HCT116 (cell line): ENCODE results near the gene ST3GAL2. TPM values are rescaled to one million over a fixed set of nuclear protein-coding genes. Genes with fewer than 3 reads are reported as not detected.

Experiments
- ATAC-seq: fragments of 200-7000 bp; cut with Tn5 transposase; 2 replicates; pipeline ENCODE4 v1.9.1; 2020; ENCODE audit warnings: mild to moderate bottlenecking, moderate library complexity
- BruUV-seq: library from RNA; stranded (reverse); fragments of 400-500 nt; replicated peaks from 2 replicates; lab custom pipeline; 2021; lab: Mats Ljungman, UMichigan
- CTCF ChIA-PET: fragments of 300-600 bp; sonication (Branson Sonifier 250); formaldehyde crosslinking; loops from one replicate; lab custom pipeline; 2021; ENCODE audit warnings: antibody characterized with exemption; lab: Charles Lee
- POLR2A ChIA-PET: fragments of 300-600, 350-600 bp; sonication (Branson Sonifier 250); formaldehyde crosslinking; loops from one replicate; lab custom pipeline; 2021; ENCODE audit warnings: antibody characterized with exemption; lab: Charles Lee
- RAD21 ChIA-PET, 2 experiments: fragments of 300-600 bp; sonication (Branson Sonifier 250); formaldehyde crosslinking; loops; one replicate each; lab custom pipeline; 2023; ENCODE audit warnings: low total read pairs in 2 of 2; ENCODE audit not compliant: uncharacterized antibody in 2 of 2, unreplicated experiment in 2 of 2, low non-redundant PET in 1 of 2; lab: Charles Lee
- DNase-seq: peaks from one replicate; pipeline ENCODE4 v3.0.0-alpha.2; 2010; ENCODE audit warnings: low read depth, low spot score
- H2AFZ ChIP-seq: fragments of 200-600 bp; shearing (Covaris generic), sonication (generic); 2 replicates; pipeline ENCODE4 v1.6.1; 2017; ENCODE audit warnings: low read depth, mixed run types, mixed read lengths, antibody characterized with exemption, low read length; ENCODE audit not compliant: poor library complexity, severe bottlenecking
- H3K27ac ChIP-seq: 2 replicates; pipeline ENCODE4 v1.5.1; 2012; ENCODE audit warnings: low read depth, low read length
- H3K27me3 ChIP-seq: fragments of 200-600 bp; sonication (generic); 2 replicates; pipeline ENCODE4 v1.6.1; 2016; ENCODE audit warnings: mixed run types, low read length, mixed read lengths; ENCODE audit not compliant: insufficient read depth
- H3K36me3 ChIP-seq, 2 experiments: fragments of 200-500 bp in 1 of 2; fragments of 200-600 bp in 1 of 2; sonication (Bioruptor generic) in 1 of 2; sonication (generic) in 1 of 2; 2 replicates each; pipeline versions ENCODE4 v1.5.1 to v1.6.1; 2014 to 2016; ENCODE audit warnings: low read length in 2 of 2, inconsistent platforms in 1 of 2, mixed read lengths in 1 of 2, mixed run types in 1 of 2; ENCODE audit not compliant: insufficient read depth in 2 of 2, control insufficient read depth in 1 of 2
- H3K4me1 ChIP-seq, 2 experiments: fragments of 200-600 bp in 1 of 2; sonication (generic) in 1 of 2; 2 replicates each; pipeline versions ENCODE4 v1.5.1 to v1.6.1; 2012 to 2017; ENCODE audit warnings: low read length in 2 of 2, inconsistent platforms in 1 of 2, mild to moderate bottlenecking in 1 of 2, mixed read lengths in 1 of 2, mixed run types in 1 of 2, moderate library complexity in 1 of 2; ENCODE audit not compliant: insufficient read depth in 2 of 2, control insufficient read depth in 1 of 2
- H3K4me2 ChIP-seq: fragments of 200-600 bp; sonication (generic); 2 replicates; pipeline ENCODE4 v1.6.1; 2017; ENCODE audit warnings: mixed run types, low read length, mixed read lengths
- H3K4me3 ChIP-seq, 2 experiments: fragments of 200-600 bp in 1 of 2; sonication (generic) in 1 of 2; replicated peaks in 1 of 2; 2 replicates each; pipeline ENCODE4 v1.5.1; 2011 to 2016; ENCODE audit warnings: low read length in 2 of 2, control low read depth in 1 of 2, low read depth in 1 of 2, mild to moderate bottlenecking in 1 of 2, mixed read lengths in 1 of 2, mixed run types in 1 of 2
- H3K79me2 ChIP-seq: fragments of 200-600 bp; sonication (generic); 2 replicates; pipeline ENCODE4 v1.6.1; 2017; ENCODE audit warnings: mild to moderate bottlenecking, mixed run types, low read length, moderate library complexity, mixed read lengths; ENCODE audit not compliant: insufficient read depth
- H3K9ac ChIP-seq: fragments of 200-600 bp; sonication (generic); 2 replicates; pipeline ENCODE4 v1.6.1; 2016; ENCODE audit warnings: low read length, mixed read lengths
- H3K9me2 ChIP-seq: fragments of 200-600 bp; sonication (generic), shearing (Covaris generic); 2 replicates; pipeline ENCODE4 v1.6.1; 2017; ENCODE audit warnings: mixed run types, mild to moderate bottlenecking, moderate library complexity; ENCODE audit not compliant: insufficient read depth
- H3K9me3 ChIP-seq, 2 experiments: fragments of 200-500 bp in 1 of 2; fragments of 200-600 bp in 1 of 2; sonication (Bioruptor generic) in 1 of 2; sonication (generic) in 1 of 2; 2 replicates each; pipeline ENCODE4 v1.6.1; 2014 to 2017; ENCODE audit warnings: low read length in 2 of 2, mixed read lengths in 2 of 2, inconsistent platforms in 1 of 2, low read depth in 1 of 2, mild to moderate bottlenecking in 1 of 2, mixed run types in 1 of 2, moderate library complexity in 1 of 2; ENCODE audit not compliant: control insufficient read depth in 1 of 2, insufficient read depth in 1 of 2
- H4K20me1 ChIP-seq: fragments of 200-600 bp; sonication (generic), shearing (Covaris generic); 2 replicates; pipeline ENCODE4 v1.6.1; 2017; ENCODE audit warnings: mixed run types, mild to moderate bottlenecking, moderate library complexity; ENCODE audit not compliant: insufficient read depth
- ATF3 ChIP-seq: IDR thresholded peaks from 2 replicates; pipeline ENCODE4 v1.6.1; 2012
- CBX3 ChIP-seq: IDR thresholded peaks from 2 replicates; pipeline ENCODE4 v1.6.1; 2012; ENCODE audit warnings: low read depth
- CTCF ChIP-seq, 3 experiments: fragments of 200-600 bp in 1 of 3; sonication (generic) in 1 of 3; IDR thresholded peaks in 2 of 3; conservative IDR thresholded peaks in 1 of 3; 2 replicates each; pipeline ENCODE4 v1.5.1; 2012 to 2017; ENCODE audit warnings: low read depth in 2 of 3, low read length in 2 of 3, antibody characterized with exemption in 1 of 3, borderline replicate concordance in 1 of 3, control low read depth in 1 of 3, mild to moderate bottlenecking in 1 of 3, mixed read lengths in 1 of 3, mixed run types in 1 of 3, moderate library complexity in 1 of 3; ENCODE audit not compliant: insufficient read depth in 1 of 3
- EGR1 ChIP-seq: IDR thresholded peaks from 2 replicates; pipeline ENCODE4 v1.6.1; 2012; ENCODE audit warnings: low read depth
- ELF1 ChIP-seq: IDR thresholded peaks from 2 replicates; pipeline ENCODE4 v1.6.1; 2012; ENCODE audit warnings: low read depth, borderline replicate concordance
- EZH2 ChIP-seq: fragments of 200-600 bp; sonication (generic); IDR thresholded peaks from 2 replicates; pipeline ENCODE4 v1.6.1; 2017; ENCODE audit warnings: antibody characterized with exemption, mixed run types
- EZH2phosphoT487 ChIP-seq: fragments of 200-600 bp; IDR thresholded peaks from 2 replicates; pipeline ENCODE4 v1.6.1; 2018; ENCODE audit warnings: antibody characterized with exemption, borderline replicate concordance
- FOSL1 ChIP-seq: IDR thresholded peaks from 2 replicates; pipeline ENCODE4 v1.6.1; 2012; ENCODE audit warnings: low read depth
- JUND ChIP-seq: IDR thresholded peaks from 2 replicates; pipeline ENCODE4 v1.6.1; 2012
- MAX ChIP-seq: IDR thresholded peaks from 2 replicates; pipeline ENCODE4 v1.6.1; 2012
- POLR2AphosphoS5 ChIP-seq: IDR thresholded peaks from 2 replicates; pipeline ENCODE4 v1.6.1; 2011; ENCODE audit warnings: mild to moderate bottlenecking, low read depth, low read length, moderate library complexity
- RAD21 ChIP-seq: IDR thresholded peaks from 2 replicates; pipeline ENCODE4 v1.6.1; 2012; ENCODE audit warnings: low read depth, mild to moderate bottlenecking
- SIN3A ChIP-seq: IDR thresholded peaks from 2 replicates; pipeline ENCODE4 v1.6.1; 2012; ENCODE audit warnings: low read depth
- TCF7L2 ChIP-seq: IDR thresholded peaks from 2 replicates; pipeline ENCODE4 v1.7.0; 2011; ENCODE audit warnings: borderline replicate concordance, inconsistent platforms; ENCODE audit not compliant: insufficient read depth, insufficient read length; ENCODE audit errors: extremely low read depth
- YY1 ChIP-seq: IDR thresholded peaks from 2 replicates; pipeline ENCODE4 v1.6.1; 2011; ENCODE audit warnings: low read length, low read depth, moderate library complexity, mild to moderate bottlenecking; ENCODE audit not compliant: insufficient replicate concordance; ENCODE audit errors: extremely low read depth
- ZNF274 ChIP-seq: fragments of 200-500 bp; sonication (Bioruptor generic); IDR thresholded peaks from 2 replicates; pipeline ENCODE4 v1.6.1; 2014; ENCODE audit warnings: mild to moderate bottlenecking, low read depth, low read length, inconsistent platforms
- intact Hi-C: fragments of 100-400 bp; cut with micrococcal nuclease; formaldehyde crosslinking; loops from 2 replicates; pipeline ENCODE4 v1.10.0; 2022
- total RNA-seq: library from RNA; stranded (reverse); gene quantifications from one replicate; pipeline ENCODE4 v1.2.1, GENCODE V29; 2021; ENCODE audit not compliant: unreplicated experiment

ST3GAL2 gene
- total RNA-seq, 1 experiment from 2014 or later, result 9.5 TPM

GRCh38 chr16:70441406-70441990 is 2.6 kb upstream of the ST3GAL2 start:
- no peak overlapping the region for H3K27ac ChIP-seq
- ChIA-PET RAD21 (no interaction called here), POLR2A (no interaction called here), CTCF (no interaction called here)
- H3K4me3 ChIP-seq, result no peak overlapping the region
- H3K4me1 ChIP-seq, result peaks cover 21 to 30% of the 10 kb centered on the region in 2 experiments
- H4K20me1 ChIP-seq, result no peaks in the 10 kb centered on the region
- H2AFZ ChIP-seq, result no peak overlapping the region
- DNase-seq (no peak), ATAC-seq (no peak)
- H3K9me2 ChIP-seq, result no peaks in the 10 kb centered on the region
- H3K9ac ChIP-seq, result no peak overlapping the region
- H3K36me3 ChIP-seq, result no peaks in the 10 kb centered on the region
- no peaks in the 10 kb centered on the region for H3K27me3 ChIP-seq
- intact Hi-C loops, result no loop called here
- TF ChIP-seq RAD21, result no peak
- no peak for TF ChIP-seq SIN3A
- no peak for TF ChIP-seq YY1
- no peak for TF ChIP-seq ATF3
- no peak for TF ChIP-seq CTCF (IDR thresholded peaks at IDR 0.05 in 2 of 3, conservative IDR thresholded peaks at IDR 0.05 in 1 of 3; ENCODE audit: borderline replicate concordance in 1 of 3, insufficient read depth in 1 of 3, low read depth in 2 of 3, low read length in 2 of 3)
- no peak for TF ChIP-seq EZH2
- no peak for TF ChIP-seq TCF7L2
- TF ChIP-seq EZH2phosphoT487, result no peak
- no peak for TF ChIP-seq CBX3
- no peak for TF ChIP-seq POLR2AphosphoS5
- no peak for TF ChIP-seq JUND
- no peak for TF ChIP-seq EGR1
- TF ChIP-seq ZNF274, result no peak
- TF ChIP-seq FOSL1, result no peak
- TF ChIP-seq MAX, result no peak
- TF ChIP-seq ELF1, result no peak
- no peaks in the 10 kb centered on the region for H3K9me3 ChIP-seq
- H3K79me2 ChIP-seq, result no peaks in the 10 kb centered on the region
- no TSS peak for BruUV-seq
- no peak overlapping the region for H3K4me2 ChIP-seq
